COLO668 (cell line): ENCODE measurements around the gene CALU.

ENCODE experiments used
- DNase-seq: peaks from one replicate; lab custom pipeline; 2025; ENCODE audit not compliant: unreplicated experiment; lab: John Stamatoyannopoulos, UW

The CALU gene

DNA sequence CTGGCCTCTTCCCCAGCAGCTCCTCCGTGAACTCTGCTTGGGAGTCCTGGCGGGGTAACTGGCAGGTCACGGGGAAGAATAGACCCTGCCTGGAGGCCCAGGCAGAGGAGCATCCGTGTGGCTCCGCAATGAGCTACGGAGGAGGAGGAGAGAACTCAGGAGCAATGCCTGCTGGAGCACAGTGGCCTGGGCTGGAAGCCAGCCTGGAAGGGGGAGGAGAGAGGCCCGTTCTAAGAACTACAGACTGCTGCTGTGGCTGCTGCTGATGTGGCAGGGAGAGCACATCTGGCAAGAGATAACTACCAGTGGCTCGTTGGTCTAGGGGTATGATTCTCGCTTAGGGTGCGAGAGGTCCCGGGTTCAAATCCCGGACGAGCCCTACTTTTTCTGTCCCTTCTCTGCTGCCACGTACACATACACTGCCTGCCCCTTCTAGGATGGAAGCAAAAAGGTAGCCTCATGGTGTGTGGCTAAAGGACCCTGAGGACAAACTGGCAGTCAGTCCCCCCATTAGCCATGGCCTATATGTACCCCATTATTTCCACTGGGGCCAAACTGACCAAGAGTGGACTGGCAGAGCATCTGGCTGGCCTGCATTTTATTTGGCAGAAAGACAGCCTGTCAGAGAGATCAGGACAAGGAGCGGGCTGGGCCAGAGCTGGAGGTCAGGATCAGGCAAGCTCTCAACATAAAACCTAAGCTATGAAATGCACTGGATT is 44.1 kb downstream of the CALU start:
- no peak for DNase-seq

DNA sequence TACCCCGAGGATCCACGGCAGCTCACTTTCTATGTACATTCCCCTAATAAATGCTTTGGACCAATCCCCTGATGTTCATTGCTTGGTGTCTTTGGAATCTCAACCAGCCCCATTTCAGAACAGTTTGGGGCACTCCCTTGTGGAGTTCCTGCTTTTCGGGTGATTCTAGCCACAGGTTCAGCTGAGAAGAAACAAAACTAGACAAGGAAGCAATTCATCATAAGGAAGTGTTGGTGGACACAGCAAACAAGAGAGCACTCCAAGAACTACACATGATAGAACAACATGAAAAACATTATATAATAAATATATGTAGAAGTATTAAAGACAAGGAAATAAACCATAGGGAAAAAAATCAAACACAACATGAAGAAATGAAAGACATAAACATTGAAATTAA is 46.6 kb downstream of the CALU start:
- DNase-seq = no peak

DNA sequence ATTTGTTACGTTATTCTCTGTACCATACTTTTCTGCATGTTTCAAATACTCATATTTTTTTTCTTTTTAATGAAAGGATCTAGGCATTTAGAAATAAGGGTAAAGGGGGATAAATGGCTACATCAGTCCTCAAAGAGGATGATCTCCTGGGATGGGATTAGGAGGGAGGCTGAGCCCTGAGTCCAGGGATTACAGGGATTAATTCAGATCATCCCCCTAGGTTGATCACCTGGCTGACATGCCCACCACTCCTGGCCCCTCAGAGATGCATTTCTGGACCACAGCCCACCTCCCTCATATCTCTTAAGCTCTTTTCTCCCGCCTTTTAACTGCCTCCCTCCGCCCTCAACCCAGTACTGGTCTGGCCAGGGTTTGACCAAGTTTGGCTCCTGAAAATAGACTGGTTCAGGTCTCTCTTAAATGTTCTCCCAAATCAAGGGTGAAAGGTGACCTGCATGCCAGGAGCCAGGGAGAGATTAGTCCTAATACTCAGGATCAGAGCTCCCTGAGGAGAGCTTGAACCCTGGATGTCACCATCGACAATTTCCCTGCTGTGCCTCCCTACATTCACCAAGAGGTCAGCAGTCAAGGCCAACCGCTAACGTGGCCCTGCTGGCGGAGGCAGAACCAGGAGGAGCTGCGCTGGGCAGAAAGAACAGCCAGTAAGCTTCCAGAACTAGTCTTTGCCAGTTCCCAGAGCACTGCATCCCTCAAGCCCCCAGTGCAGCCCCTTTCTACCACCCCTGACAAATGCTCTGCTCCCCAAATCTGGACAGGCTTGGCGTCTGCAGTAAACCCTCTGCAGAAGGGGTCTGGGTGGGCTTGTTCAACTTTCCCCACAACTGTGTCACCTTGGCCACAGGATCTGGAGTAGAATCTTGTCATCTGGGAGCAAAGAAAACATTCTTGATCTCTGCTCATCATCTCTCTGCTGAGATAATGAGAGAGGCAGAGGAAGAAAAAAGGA is 49.6 kb downstream of the CALU start:
- DNase-seq = no peak

DNA sequence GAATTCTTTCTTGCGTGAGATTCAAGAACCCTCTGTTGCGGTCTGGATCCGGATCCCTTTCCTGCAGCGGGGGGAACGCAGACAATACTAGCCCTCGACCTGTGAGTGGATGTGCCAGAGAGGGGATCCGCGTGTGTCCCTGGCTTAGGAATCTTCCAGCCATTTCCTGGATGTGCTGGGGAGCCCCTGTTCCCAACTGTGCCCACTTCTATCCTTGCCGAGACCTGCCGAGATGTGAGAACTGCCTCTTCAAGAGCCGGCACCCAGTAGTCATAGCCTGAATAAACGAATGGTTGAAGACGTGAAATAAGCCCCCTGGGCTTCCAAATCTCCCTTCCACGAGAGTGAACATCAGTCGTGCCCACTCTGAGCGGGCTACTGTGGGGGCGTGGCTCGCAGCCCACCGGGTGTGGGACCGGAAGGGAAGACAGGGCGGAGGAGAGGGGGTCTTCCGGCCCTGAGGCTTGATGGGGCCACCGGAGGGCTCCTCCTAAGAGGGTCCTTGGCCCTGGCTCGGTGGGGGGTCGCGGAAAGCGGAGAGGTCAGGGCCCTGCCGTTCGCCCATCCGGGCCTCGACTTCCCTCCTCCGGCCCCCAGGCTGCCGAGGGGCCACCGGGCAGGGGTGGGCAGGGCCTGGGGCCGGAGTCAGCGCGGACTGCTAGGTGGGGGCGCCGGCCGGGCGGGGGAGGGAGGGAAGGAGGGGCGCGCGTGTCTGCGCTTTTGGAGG is 51.3 kb downstream of the CALU start:
- DNase-seq = no peak

DNA sequence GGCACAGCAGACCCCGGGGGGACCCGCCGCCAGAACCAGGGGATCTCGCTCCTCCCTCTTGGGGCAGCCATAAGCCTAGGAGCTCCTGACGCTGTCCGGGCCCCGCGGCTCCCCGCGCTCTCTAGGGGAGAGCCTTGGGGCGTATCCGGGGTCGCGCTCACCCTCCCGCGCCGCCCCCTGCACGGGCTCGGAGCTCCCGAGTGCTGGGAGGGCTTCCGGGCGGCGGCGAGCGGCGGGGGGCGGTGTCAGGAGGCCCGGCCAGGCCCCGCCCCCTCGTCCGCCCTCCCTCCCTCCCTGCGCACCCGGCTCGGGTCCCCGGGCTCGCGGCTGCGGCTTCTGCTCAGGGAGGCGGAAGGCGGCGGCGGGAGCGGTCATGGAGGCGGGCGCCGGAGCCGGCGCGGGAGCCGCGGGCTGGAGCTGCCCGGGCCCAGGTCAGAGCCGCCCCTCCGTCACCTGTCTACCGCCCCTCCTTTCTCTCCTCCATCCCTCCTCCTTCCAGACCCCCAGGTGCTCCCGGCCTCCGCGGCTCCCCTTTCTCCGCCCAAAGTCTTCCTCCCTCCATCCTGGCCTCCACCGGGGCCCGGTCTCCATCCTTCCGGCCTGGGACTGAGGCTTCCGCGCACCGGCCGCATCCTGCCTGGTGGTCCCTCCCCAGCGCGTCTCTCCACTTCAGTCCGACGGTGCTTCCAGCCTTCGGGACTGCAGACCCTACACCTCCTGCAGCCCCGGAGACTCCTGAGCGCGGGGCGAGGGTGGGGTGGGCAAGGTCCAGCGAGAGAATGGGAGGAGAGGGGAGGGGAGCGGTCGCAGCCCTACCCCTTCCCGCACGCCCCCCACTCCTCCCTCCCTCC is 52.2 kb downstream of the CALU start, which contains the start of gene CCDC136:
CCDC136 (plus strand) TSS at position 848 of the 851 bp plus-strand sequence. CDS start 444 bp downstream, outside the sequence.
- DNase-seq = peak; percentile 82

DNA sequence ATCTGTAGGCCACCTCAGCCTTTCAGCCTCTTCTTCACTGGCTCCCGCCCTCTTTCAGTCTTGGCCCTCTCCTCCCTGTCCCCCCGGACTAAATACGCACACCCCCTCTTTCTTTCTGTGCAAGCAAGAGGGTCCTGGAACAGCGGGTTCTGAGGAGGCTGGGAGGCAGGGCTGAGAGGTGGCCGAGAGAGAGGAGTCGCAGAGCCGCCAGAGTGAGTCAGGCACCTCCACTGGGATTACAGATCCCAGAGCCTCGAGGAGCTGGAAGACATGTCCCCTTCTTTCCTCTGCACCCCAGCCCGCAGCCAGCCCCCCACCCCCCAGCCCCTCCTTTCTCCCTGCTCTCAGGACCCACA is 52.8 kb downstream of the CALU start:
- no peak for DNase-seq

DNA sequence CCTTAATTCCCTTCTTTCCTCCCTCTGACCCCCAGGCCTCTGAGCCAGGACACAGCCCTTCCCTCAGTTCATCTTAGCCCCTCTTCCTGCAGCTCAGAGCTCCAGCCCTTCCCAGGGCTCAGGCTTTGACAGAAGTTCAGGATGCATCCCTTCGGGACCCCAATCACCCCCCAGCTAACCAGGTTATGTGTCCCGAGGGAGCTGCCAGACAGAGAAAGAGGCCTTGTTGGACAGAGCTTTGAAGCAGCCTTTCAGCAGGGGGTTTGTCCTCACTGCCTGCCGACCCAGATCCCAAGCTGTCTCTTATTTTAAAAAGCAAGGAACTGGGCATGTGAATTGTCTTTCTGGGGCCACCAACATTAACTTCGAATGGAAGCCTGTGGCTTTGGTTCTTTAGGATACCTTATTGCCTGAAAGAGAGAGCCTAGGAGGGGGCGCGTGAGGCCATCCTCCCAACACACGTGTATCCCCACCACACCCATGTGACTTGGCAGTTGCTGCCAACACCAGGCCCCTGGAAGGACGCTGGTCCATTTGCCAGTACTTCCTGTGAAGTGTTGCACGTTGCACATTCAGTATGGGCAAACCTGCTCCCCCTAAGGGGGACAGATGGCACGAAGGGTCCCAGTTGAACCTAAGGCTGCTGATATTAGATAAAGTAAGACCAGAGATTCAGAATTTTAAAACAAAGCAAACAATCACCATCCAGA is 53.5 kb downstream of the CALU start:
- DNase-seq = no peak

DNA sequence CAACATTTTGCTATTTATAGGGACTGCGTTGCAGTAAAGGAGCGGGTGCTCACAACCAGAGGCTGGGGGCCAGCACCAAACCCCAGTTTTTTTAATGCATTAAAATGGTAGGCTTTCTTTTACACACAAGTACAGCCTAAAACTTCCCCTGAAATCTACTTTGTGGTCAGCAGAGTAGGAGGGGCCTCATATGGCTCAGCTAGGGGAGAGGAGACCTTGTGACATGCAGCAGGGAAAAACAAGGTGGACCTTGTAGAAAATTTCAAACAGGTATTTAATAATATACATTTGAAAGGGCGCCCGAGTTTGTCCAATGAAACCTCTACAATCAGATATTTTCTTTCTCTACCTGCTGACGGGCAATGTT is 54.0 kb downstream of the CALU start:
- DNase-seq = no peak

DNA sequence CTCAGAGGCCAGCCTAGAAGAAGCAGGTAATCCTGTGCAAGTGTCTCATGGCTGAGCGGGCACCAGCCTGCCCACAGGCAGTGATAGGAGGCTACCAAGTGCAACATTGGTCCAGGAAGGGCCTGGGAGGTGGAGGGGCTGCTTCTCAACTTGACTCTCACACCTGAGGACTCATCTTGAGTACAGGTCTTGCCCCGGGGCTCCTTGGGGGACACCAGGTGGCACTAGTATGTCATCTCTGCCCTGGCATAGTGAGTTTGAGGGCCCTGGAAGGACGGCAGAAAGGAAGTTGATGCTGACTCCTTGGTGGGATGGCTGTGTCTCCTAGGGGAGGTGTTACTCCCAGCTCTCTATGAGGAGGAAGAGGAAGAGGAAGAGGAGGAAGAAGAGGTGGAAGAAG is 54.9 kb downstream of the CALU start:
- DNase-seq = peak; percentile 32

DNA sequence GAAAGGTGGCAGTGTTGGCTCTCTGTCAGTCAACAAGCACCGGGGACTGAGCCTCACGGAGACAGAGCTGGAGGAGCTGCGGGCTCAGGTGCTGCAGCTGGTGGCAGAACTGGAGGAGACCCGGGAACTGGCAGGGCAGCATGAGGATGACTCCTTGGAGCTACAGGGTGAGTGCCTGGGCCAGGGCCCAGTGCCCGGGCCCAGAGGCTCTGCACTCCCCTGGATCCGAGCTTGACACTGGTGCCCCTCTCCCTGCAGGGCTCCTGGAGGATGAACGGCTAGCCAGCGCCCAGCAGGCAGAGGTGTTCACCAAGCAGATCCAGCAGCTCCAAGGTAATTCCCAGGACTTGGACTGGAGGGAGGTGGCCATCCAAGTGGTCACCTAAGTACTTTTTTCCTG is 55.3 kb downstream of the CALU start:
- DNase-seq = no peak

DNA sequence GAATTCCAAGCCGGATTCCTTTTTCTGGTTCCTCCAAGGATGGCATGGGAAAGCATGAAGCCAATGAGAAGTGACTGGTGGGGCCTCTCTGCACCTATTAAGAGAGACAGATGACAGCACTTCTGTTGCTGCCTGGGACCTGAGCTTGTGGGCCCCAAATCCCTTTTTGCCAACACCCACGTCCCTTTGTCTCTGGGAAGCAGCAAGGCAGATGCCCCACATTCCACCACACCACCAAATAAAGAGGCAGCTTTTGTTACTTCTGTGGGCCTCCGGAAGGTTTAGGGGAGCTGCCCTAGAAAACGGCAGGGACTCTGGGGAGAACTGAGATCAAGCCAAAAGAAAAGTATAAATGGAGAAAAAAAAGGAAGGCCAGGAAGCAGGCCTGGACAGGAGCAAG is 56.0 kb downstream of the CALU start:
- DNase-seq = no peak

DNA sequence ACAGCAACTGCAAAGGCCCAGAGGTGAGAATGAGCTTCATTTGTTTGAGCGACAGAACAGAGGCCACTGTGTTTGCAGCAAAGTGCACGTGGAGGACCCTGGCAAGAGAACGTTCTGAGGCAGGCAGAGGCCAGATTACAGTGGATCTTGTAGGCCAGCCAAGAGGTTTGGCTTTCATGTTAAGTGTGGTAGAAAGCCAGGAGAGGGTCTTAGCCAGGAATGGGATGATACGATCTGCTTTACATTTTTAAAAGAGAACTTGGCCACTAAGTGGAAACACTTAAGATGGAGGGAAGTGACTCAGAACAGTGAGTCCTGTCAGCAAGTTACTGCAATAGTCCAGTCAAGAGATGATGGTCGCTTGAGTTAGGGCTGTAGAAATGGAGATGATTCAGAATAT is 57.2 kb downstream of the CALU start:
- DNase-seq = no peak

DNA sequence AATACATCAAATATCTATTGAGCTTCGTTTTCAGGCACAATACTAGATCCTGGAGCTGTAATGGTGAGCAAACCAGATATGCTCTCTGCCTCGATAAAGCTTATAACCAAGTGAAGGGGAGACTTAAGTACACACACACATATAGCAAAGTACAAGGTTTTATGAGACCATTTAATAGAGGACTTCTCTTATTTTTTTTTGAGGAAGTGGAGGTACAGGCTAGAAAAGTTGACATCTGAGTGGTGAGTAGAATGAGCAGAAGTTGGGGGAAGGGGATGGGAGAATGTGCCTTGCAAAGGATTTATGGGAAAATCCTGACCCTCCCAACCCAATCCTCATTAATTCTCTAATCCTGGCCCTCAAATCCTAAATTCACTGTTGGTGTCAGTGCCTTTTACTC is 60.3 kb downstream of the CALU start:
- DNase-seq = no peak

DNA sequence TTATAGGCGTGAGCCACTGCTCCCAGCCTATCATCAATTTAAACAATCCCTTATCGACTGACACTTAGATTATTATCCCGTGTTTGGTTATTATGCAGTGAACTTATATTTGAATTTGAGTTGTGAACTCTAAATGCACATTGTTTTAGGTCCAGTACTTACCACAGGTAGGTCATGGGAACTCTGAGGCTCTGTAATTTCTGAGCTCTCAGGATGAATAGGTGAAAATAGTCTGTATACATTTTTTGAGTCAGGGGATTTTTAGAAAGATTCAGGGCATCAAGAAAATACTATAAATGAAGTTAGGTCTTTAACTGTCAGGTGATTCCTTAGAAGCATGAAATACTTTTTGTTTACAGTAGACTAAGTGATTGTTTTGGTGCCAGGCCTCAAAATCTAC is 61.4 kb downstream of the CALU start:
- no peak for DNase-seq

DNA sequence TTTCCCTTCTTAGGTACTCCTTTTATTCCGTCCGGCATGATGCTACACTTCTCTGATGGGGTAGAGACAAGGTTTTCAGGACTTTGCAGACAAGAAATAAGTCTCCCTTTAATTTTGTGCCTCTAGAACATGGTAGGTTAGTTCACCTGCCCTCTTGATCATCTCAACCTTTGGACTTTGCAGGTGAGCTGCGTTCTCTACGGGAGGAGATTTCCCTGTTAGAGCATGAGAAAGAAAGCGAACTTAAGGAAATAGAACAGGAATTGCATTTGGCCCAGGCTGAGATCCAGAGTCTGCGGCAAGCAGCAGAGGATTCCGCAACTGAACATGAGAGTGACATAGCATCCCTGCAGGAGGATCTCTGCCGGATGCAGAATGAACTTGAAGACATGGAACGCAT is 61.8 kb downstream of the CALU start:
- DNase-seq = no peak

DNA sequence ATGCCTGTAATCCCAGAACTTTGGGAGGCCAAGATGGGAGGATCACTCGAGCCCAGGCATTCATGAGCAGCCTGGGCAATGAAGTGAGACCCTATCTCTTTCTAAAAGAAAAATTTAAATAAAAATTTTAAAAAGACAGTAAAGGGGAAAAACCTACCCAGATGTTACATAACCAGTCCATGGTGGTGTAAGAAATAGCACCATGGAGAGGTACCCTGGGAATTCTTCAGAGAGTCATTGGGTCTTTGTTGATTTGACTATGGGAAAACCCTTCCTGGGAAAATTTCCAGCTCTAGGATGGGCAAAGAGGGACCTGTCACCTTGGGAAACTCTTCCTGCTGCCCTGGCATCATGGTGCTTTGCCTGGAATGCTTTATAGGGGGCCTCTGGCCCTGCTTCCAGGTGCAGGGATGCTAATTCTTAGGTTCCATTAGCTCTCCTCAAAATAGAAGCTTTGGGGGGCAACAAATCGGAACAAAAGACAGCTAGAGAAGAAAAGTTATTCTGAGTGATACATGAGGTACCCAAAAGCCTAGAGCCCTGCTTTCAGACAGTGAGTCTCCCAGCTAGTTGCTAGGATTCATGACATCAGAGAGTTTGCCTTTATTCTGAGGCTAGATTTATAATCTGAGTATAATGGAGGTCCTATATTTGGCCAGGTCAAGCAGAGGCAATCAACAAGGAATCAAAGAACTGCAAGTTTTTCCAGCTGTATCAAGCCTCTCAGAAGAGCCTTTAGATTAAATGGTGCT is 62.7 kb downstream of the CALU start:
- DNase-seq = no peak

DNA sequence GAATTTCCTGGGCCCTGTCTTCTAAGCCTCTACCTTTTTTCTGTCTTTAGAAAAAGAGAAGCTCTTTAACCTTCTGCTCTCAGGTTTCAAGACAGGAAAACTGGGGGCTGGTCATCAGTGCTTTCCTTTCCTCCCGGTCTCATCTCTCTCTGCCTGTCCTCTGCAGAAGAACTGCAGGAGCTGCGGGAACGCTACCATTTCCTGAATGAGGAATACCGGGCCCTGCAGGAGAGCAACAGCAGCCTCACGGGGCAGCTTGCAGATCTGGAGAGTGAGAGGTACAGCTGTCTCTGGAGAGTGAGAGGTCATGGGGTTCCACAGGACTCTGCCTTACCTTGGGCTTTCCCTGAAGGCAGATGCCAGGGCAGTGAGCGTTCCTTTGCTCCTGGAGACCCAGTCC is 65.3 kb downstream of the CALU start:
- DNase-seq = no peak

DNA sequence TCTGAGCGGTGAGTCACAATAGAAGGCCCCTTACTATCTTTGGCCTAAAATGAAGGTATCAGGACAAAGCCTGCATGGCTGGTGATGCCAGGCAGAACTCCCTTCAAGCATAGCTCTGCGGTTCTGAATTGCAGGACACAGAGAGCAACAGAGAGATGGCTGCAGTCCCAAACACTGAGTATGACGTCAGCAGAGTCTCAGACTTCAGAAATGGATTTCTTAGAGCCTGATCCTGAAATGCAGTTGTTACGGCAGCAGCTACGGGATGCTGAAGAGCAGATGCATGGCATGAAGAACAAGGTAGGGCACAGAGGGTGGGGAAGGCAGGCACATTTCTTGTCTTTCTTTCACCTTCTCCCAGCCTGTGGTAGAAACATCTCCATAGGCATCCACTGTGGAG is 66.1 kb downstream of the CALU start:
- DNase-seq = no peak

DNA sequence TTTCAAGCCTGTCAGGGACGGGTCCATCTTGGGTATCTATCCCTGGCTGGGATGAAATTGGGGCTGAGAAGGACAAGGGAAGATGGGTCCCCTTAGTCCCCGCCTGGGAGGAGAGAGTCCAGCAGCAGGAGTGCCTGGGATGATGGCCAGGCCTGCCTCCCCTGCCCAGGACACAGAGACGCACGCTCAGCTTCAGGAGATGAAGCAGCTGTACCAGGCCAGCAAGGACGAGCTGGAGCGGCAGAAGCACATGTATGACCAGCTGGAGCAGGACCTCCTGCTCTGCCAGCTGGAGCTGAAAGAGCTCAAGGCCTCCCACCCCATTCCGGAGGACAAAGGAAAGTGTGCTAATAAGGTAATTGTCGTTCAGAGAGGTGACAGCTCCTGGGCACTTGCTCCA is 68.0 kb downstream of the CALU start:
- DNase-seq = no peak
